PC-3 (cell line): ENCODE measurements around the gene SSH3. TPM values are rescaled to one million over a fixed set of nuclear protein-coding genes. Genes with fewer than 3 reads are reported as not detected.

Source experiments
- ATAC-seq: fragments of 200-7000 bp; cut with Tn5 transposase; 2 replicates; pipeline ENCODE4 v1.9.1; 2020; ENCODE audit warnings: mild to moderate bottlenecking, moderate library complexity
- BruUV-seq: library from RNA; stranded (reverse); fragments of 400-500 nt; replicated peaks from 2 replicates; lab custom pipeline; 2021; lab: Mats Ljungman, UMichigan
- CTCF ChIA-PET: fragments of 300-600 bp; sonication (Branson Sonifier 250); formaldehyde crosslinking; loops from one replicate; lab custom pipeline; 2022; ENCODE audit warnings: antibody characterized with exemption; lab: Charles Lee
- POLR2A ChIA-PET: fragments of 300-600 bp; sonication (Branson Sonifier 250); formaldehyde crosslinking; loops from one replicate; lab custom pipeline; 2022; ENCODE audit warnings: antibody characterized with exemption; ENCODE audit not compliant: unreplicated experiment; lab: Charles Lee
- DNase-seq: peaks from one replicate; pipeline ENCODE4 v3.0.0-alpha.2; 2015
- H2AFZ ChIP-seq: fragments of 300-600 bp; sonication (generic); 2 replicates; pipeline ENCODE4 v1.6.0; 2016; ENCODE audit warnings: antibody characterized with exemption, low read length
- H3F3A ChIP-seq: fragments of 300-600 bp; sonication (generic); one replicate; pipeline ENCODE4 v1.6.0; 2017; ENCODE audit warnings: antibody characterized with exemption, low read length, control low read depth, mild to moderate bottlenecking; ENCODE audit not compliant: unreplicated experiment
- H3K27ac ChIP-seq: fragments of 300-600 bp; sonication (generic); 2 replicates; pipeline ENCODE4 v1.5.1; 2016; ENCODE audit warnings: mild to moderate bottlenecking, low read length
- H3K27me3 ChIP-seq: fragments of 300-600 bp; sonication (generic); 2 replicates; pipeline ENCODE4 v1.6.1; 2016; ENCODE audit warnings: low read length, mixed read lengths
- H3K36me3 ChIP-seq: fragments of 300-600 bp; sonication (generic); 2 replicates; pipeline ENCODE4 v1.6.1; 2016; ENCODE audit warnings: low read depth, mixed run types, low read length, mixed read lengths
- H3K4me1 ChIP-seq: fragments of 300-600 bp; sonication (generic); 2 replicates; pipeline ENCODE4 v1.5.1; 2016; ENCODE audit warnings: low read length; ENCODE audit not compliant: insufficient read depth
- H3K4me2 ChIP-seq: fragments of 300-600 bp; sonication (generic); 2 replicates; pipeline ENCODE4 v1.6.0; 2016; ENCODE audit warnings: low read length
- H3K4me3 ChIP-seq: fragments of 300-600 bp; sonication (generic); 2 replicates; pipeline ENCODE4 v1.5.1; 2016; ENCODE audit warnings: mild to moderate bottlenecking, low read length, mixed read lengths
- H3K79me2 ChIP-seq: fragments of 300-600 bp; sonication (generic); 2 replicates; pipeline ENCODE4 v1.6.1; 2017; ENCODE audit warnings: low read length, mixed read lengths
- H3K9ac ChIP-seq: fragments of 300-600 bp; sonication (generic); 2 replicates; pipeline ENCODE4 v1.6.0; 2016; ENCODE audit warnings: mild to moderate bottlenecking, low read length
- H3K9me2 ChIP-seq: fragments of 300-600 bp; sonication (generic); replicated peaks from 2 replicates; pipeline ENCODE4 v1.6.1; 2016; ENCODE audit warnings: mixed run types, low read length, mixed read lengths
- H3K9me3 ChIP-seq: fragments of 300-600 bp; sonication (generic); 2 replicates; pipeline ENCODE4 v1.6.1; 2016; ENCODE audit warnings: low read length, mixed read lengths
- H4K20me1 ChIP-seq: fragments of 300-600 bp; sonication (generic); 2 replicates; pipeline ENCODE4 v1.6.1; 2016; ENCODE audit warnings: low read length, mixed read lengths
- EZH2 ChIP-seq: fragments of 300-600 bp; sonication (generic); IDR thresholded peaks from one replicate; pipeline ENCODE4 v1.6.1; 2017; ENCODE audit warnings: antibody characterized with exemption, mild to moderate bottlenecking, low read length; ENCODE audit not compliant: unreplicated experiment
- EZH2phosphoT487 ChIP-seq: fragments of 300-600 bp; sonication (generic); IDR thresholded peaks from 2 replicates; pipeline ENCODE4 v1.6.1; 2018; ENCODE audit warnings: mild to moderate bottlenecking, antibody characterized with exemption, low read length, borderline replicate concordance
- intact Hi-C: fragments of 100-400 bp; cut with micrococcal nuclease; formaldehyde crosslinking; loops from 2 replicates; pipeline ENCODE4 v1.9.0; 2023
- total RNA-seq: library from RNA; depleted of rRNA; stranded (reverse); fragments of >200 nt; gene quantifications from 2 replicates; pipeline ENCODE4 v1.2.3, GENCODE V29; 2014
- TF ChIP-seq, protein P1 (sequence below): fragments of 300-600 bp; sonication (generic); conservative IDR thresholded peaks from 2 replicates; pipeline ENCODE4 v1.5.1; 2017; ENCODE audit warnings: antibody characterized with exemption, low read depth, mild to moderate bottlenecking, low read length

Gene SSH3
- total RNA-seq, 1 experiment from 2014 or later: 35.1 TPM

DNA sequence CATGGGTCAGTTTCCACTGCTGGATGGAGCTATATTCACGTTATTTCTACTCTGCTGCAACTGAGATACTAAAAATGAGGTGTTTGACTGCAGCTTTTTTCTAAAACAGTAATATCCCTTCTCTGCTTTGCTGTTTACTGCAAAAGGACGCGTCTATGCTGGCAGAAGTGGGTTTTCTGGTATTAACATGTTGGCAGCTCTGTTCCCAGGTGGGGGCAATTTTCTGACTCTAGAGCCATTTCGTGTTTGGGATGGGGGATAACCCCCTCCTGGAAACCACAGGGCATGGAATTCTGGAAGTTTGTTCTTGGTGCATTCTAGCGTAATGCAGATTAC lies 32.2 kb upstream of the SSH3 start:
- no TSS peak for BruUV-seq
- no peaks in the 10 kb centered on the region for H3K27me3 ChIP-seq
- ChIA-PET CTCF (no interaction called here), POLR2A (no interaction called here)
- DNase-seq (no peak), ATAC-seq (no peak)
- H3F3A ChIP-seq: no peaks in the 10 kb centered on the region
- no peak overlapping the region for H3K27ac ChIP-seq
- peaks cover 95% of the 10 kb centered on the region for H3K79me2 ChIP-seq
- TF ChIP-seq EZH2 (no peak), EZH2phosphoT487 (no peak)
- TF ChIP-seq, protein P1, sequence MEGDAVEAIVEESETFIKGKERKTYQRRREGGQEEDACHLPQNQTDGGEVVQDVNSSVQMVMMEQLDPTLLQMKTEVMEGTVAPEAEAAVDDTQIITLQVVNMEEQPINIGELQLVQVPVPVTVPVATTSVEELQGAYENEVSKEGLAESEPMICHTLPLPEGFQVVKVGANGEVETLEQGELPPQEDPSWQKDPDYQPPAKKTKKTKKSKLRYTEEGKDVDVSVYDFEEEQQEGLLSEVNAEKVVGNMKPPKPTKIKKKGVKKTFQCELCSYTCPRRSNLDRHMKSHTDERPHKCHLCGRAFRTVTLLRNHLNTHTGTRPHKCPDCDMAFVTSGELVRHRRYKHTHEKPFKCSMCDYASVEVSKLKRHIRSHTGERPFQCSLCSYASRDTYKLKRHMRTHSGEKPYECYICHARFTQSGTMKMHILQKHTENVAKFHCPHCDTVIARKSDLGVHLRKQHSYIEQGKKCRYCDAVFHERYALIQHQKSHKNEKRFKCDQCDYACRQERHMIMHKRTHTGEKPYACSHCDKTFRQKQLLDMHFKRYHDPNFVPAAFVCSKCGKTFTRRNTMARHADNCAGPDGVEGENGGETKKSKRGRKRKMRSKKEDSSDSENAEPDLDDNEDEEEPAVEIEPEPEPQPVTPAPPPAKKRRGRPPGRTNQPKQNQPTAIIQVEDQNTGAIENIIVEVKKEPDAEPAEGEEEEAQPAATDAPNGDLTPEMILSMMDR: no peak
- intact Hi-C loops: no loop called here
- H3K9me3 ChIP-seq: no peaks in the 10 kb centered on the region
- H3K9ac ChIP-seq: no peak overlapping the region
- no peak overlapping the region for H2AFZ ChIP-seq
- H4K20me1 ChIP-seq: peaks cover 50% of the 10 kb centered on the region
- no peak overlapping the region for H3K4me2 ChIP-seq
- H3K4me3 ChIP-seq: no peak overlapping the region
- peaks cover 17% of the 10 kb centered on the region; the same call in 1 of the 2 replicates for H3K36me3 ChIP-seq
- H3K4me1 ChIP-seq: peaks cover 27% of the 10 kb centered on the region
- H3K9me2 ChIP-seq: no peaks in the 10 kb centered on the region

DNA sequence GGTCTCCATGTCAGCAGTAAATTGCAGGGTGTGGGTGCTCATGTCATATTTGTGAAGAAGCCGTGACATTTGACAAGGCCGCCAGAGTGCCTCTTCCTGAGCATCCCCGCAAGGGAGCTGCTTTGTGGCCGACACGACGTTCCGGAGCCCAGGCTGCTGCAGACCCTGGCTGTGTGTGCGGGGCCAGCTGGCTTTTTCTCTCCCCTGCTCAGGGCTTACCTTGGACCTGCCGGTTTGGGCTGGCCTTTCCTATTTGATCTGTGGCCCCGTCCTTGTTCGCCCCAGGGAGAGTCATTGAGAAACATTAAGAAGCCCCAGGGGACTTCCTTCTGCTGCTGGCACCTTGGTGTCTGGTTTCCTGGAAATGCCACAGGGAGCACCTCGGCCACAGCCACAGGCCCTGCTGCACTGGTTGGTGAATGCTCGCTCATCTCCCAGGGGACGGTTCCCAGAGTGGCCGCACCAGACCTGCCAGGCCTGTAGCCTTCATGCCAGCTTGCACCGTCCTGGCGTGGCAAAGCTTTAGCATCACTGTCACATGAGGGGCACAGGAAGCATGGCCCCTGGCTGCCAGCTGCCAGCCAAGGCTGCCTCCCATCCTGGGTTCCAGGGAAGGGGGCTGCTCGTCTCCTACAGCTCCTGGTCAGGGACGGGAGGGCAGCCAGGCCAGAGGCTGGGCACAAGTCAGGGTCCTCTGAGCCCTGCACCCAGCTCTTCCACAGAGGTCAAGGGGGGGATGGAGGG lies 31.6 kb upstream of the SSH3 start:
- CTCF ChIA-PET: no interaction called here
- TF ChIP-seq EZH2 (no peak), EZH2phosphoT487 (no peak)
- TF ChIP-seq, protein P1: no peak

More for the DNA sequence above, 31.6 kb upstream of the SSH3 start:
- Histone ChIP-seq H3K9me2 (no peaks in the 10 kb centered on the region), H3K4me1 (peaks cover 27% of the 10 kb centered on the region), H3K4me2 (no peak overlapping the region), H3K79me2 (peaks cover 97% of the 10 kb centered on the region), H3K9me3 (no peaks in the 10 kb centered on the region), H3K27ac (no peak overlapping the region), H3F3A (no peaks in the 10 kb centered on the region), H3K36me3 (peaks cover 17% of the 10 kb centered on the region; the same call in 1 of the 2 replicates), H3K9ac (no peak overlapping the region), H4K20me1 (peaks cover 50% of the 10 kb centered on the region), H3K27me3 (no peaks in the 10 kb centered on the region), H3K4me3 (no peak overlapping the region), H2AFZ (no peak overlapping the region)
- POLR2A ChIA-PET: no interaction called here
- DNase-seq: no peak
- no TSS peak for BruUV-seq
- no peak for ATAC-seq
- intact Hi-C loops: no loop called here
